Kidney epithelial cell (primary cell): ENCODE results near the gene CXCL5. TPM values are rescaled to one million over a fixed set of nuclear protein-coding genes. Genes with fewer than 3 reads are reported as not detected.

Source experiments
- DNase-seq: peaks from one replicate; pipeline ENCODE4 v3.0.0-alpha.2; 2010; ENCODE audit warnings: low read depth
- H3K27me3 ChIP-seq: 2 replicates; pipeline ENCODE4 v1.6.0; 2011; ENCODE audit warnings: low read length; ENCODE audit not compliant: control insufficient read depth, insufficient read depth
- H3K36me3 ChIP-seq: 2 replicates; pipeline ENCODE4 v1.5.1; 2011; ENCODE audit warnings: low read length; ENCODE audit not compliant: control insufficient read depth, insufficient read depth
- H3K4me3 ChIP-seq: 2 replicates; pipeline ENCODE4 v1.5.1; 2011; ENCODE audit warnings: low read depth, mild to moderate bottlenecking, control low read depth, low read length
- CTCF ChIP-seq: IDR thresholded peaks from 2 replicates; pipeline ENCODE4 v1.5.1; 2011; ENCODE audit warnings: mild to moderate bottlenecking, moderate library complexity, low read length, control low read depth, inconsistent platforms; ENCODE audit not compliant: insufficient read depth, poor library complexity, severe bottlenecking
- total RNA-seq: library from RNA; depleted of rRNA; stranded (reverse); fragments of >200 nt; gene quantifications from 2 replicates; pipeline ENCODE4 v1.2.3, GENCODE V29; 2015

The CXCL5 gene
- total RNA-seq, 1 donor from 2014 or later = 21.4 TPM

GRCh38 chr4:74023709-74024108, 25.2 kb upstream of the CXCL5 start:
- H3K27me3 ChIP-seq = no peaks in the 10 kb centered on the region
- no peak for DNase-seq
- no peak for TF ChIP-seq CTCF
- H3K36me3 ChIP-seq = no peaks in the 10 kb centered on the region
- no peak overlapping the region for H3K4me3 ChIP-seq

- Histone ChIP-seq H3K4me3 (no peak overlapping the region), H3K27me3 (no peaks in the 10 kb centered on the region), H3K36me3 (no peaks in the 10 kb centered on the region)
- DNase-seq = no peak
- TF ChIP-seq CTCF = no peak
Measured at GRCh38 chr4:74021601-74022000, 23.1 kb upstream of the CXCL5 start.

GRCh38 chr4:74018771-74019170, 20.3 kb upstream of the CXCL5 start:
- no peaks in the 10 kb centered on the region for H3K27me3 ChIP-seq
- no peak for TF ChIP-seq CTCF
- H3K36me3 ChIP-seq = no peaks in the 10 kb centered on the region
- no peak overlapping the region for H3K4me3 ChIP-seq
- no peak for DNase-seq

GRCh38 chr4:74018116-74018515, 19.6 kb upstream of the CXCL5 start:
- no peaks in the 10 kb centered on the region for H3K27me3 ChIP-seq
- no peak for DNase-seq
- H3K36me3 ChIP-seq = no peaks in the 10 kb centered on the region
- H3K4me3 ChIP-seq = no peak overlapping the region
- TF ChIP-seq CTCF = no peak

- no peak for DNase-seq
Measured at GRCh38 chr4:74016068-74016467, 17.6 kb upstream of the CXCL5 start.

More at GRCh38 chr4:74016068-74016467, 17.6 kb upstream of the CXCL5 start:
- H3K4me3 ChIP-seq = no peak overlapping the region
- no peaks in the 10 kb centered on the region for H3K27me3 ChIP-seq
- no peak for TF ChIP-seq CTCF
- H3K36me3 ChIP-seq = no peaks in the 10 kb centered on the region
